ENCODE results near the gene CYTH4. TPM values are rescaled to one million over a fixed set of nuclear protein-coding genes. Genes with fewer than 3 reads are reported as not detected.

CYTH4 gene
- polyA plus RNA-seq, 1 experiment, result 0.33 TPM

DNA sequence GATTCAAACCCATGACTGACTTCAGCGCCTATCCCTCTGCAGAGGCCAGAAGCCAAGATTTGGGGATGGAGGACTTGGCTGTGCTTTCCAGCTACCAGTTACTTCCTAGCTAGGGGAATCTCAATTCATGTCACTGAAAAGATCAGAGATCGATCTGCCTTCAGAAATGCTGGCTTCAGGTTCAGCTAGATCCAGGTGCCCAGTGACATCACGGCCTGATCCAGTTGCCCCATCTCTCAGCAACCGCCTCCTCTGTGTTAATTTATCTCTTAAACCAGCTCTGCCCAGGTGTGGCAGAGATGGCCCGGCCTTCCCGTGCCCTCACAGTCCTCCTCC, 24.2 kb downstream of the CYTH4 start:
- Histone ChIP-seq H3K27ac (ENCODE audit: low read depth, low read length) (peak overlapping the region; percentile 100), H3K4me3 (ENCODE audit: low read depth, low read length) (no peak overlapping the region), H3K27me3 (ENCODE audit: control insufficient read depth, insufficient read depth, low read length) (no peaks in the 10 kb centered on the region), H3K9me3 (ENCODE audit: control insufficient read depth, insufficient read depth, low read length) (no peaks in the 10 kb centered on the region)
- TF ChIP-seq, protein P1, sequence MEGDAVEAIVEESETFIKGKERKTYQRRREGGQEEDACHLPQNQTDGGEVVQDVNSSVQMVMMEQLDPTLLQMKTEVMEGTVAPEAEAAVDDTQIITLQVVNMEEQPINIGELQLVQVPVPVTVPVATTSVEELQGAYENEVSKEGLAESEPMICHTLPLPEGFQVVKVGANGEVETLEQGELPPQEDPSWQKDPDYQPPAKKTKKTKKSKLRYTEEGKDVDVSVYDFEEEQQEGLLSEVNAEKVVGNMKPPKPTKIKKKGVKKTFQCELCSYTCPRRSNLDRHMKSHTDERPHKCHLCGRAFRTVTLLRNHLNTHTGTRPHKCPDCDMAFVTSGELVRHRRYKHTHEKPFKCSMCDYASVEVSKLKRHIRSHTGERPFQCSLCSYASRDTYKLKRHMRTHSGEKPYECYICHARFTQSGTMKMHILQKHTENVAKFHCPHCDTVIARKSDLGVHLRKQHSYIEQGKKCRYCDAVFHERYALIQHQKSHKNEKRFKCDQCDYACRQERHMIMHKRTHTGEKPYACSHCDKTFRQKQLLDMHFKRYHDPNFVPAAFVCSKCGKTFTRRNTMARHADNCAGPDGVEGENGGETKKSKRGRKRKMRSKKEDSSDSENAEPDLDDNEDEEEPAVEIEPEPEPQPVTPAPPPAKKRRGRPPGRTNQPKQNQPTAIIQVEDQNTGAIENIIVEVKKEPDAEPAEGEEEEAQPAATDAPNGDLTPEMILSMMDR (IDR thresholded peaks at IDR 0.05; ENCODE audit: low read depth, low read length), result no peak
- no peak for DNase-seq (ENCODE audit: low read depth, low spot score)
- POLR2A ChIA-PET, result no interaction called here
- CTCF ChIA-PET, result interaction anchor here (0.9 to 1.1 kb wide), 2 partner anchors 107 to 152 kb away, joined by 3 to 6 read pairs; no protein-coding TSS in a partner anchor

DNA sequence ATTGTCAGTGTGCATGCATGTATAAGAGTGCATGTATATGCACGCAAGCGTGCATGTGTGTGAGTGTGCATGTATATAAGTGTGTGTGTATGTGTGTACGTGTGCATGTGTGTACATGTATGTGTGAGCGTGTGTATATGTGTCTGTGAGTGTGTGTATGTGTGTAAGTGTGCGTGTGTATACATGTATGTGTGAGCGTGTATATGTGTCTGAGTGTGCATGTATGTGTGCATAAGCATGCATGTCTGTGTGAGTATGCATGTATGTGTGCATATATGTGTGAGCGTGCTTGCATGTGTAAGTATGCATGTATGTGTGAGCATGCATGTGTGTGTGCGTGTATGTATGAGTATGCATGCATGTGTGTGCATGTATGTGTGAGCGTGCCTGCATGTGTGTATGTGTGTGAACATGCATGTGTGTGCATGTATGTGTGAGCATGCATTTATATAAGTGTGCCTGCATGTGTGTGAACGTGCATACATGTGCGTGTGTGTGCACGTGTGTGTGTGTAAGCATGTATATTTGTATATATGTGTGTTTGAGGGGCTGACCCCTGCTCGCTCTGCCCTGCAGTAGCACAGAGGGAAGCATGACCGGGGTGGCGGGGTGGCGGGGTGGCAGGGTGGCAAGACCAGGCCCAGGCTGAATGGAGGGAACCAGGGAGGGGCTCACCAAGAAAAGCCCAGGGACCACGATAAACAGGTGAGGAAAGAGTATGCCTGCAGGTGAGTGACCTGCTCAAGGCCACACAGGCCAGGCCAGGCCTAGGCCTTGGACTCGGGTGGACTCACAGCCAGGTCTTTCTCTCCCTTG, 26.3 kb downstream of the CYTH4 start:
- Histone ChIP-seq H3K4me3 (ENCODE audit: low read depth, low read length) (no peak overlapping the region), H3K27ac (ENCODE audit: low read depth, low read length) (peak overlapping the region; percentile 100), H3K27me3 (ENCODE audit: control insufficient read depth, insufficient read depth, low read length) (no peaks in the 10 kb centered on the region), H3K9me3 (ENCODE audit: control insufficient read depth, insufficient read depth, low read length) (no peaks in the 10 kb centered on the region)
- no peak for DNase-seq (ENCODE audit: low read depth, low spot score)
- POLR2A ChIA-PET, result no interaction called here
- CTCF ChIA-PET, result interaction anchor here (1.5 kb wide), 1 partner anchor 49 kb away, joined by 4 read pairs; no protein-coding TSS in a partner anchor
- TF ChIP-seq, protein P1 (IDR thresholded peaks at IDR 0.05; ENCODE audit: low read depth, low read length), result no peak

DNA sequence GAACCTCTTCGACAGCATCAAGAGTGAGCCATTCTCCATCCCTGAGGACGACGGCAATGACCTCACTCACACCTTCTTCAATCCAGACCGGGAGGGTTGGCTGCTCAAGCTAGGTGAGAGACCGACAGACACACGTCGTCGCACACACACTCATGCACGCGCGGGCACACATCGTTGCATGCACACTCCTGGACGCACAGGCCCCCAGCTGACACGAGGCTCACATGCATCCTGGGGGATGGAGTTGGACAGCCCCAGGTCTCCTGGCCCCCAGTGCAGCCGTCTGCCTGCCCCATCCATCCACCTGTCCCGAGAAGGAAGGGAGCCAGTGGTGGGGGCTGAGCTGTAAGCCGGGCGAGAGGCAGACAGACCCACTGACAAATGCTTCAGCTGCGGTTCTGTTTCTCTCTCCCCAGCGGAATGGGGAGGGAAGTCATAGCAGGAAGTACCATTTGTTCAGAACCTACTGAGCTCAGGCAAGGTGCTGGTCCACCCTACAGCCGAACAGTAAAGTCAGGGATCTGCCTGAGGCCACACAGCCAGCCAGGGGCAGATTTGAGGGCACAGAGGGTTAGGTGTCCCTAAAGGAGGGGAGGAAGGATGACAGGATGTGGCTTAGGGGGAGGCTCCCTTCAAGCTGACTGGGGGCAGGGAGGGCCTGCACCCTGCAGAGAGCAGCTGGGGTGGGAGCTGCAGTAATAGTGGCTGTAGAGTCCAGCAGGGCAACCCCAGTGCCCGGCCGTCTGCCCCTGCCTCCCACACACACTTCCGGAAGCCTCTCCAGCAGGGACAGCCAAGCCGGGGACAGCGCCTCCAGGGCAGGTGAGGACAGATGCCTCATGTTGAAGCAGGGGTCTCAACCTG, 27.1 kb downstream of the CYTH4 start:
- Histone ChIP-seq H3K4me3 (ENCODE audit: low read depth, low read length) (no peak overlapping the region), H3K9me3 (ENCODE audit: control insufficient read depth, insufficient read depth, low read length) (no peaks in the 10 kb centered on the region), H3K27me3 (ENCODE audit: control insufficient read depth, insufficient read depth, low read length) (no peaks in the 10 kb centered on the region), H3K27ac (ENCODE audit: low read depth, low read length) (no peak overlapping the region)
- TF ChIP-seq, protein P1 (IDR thresholded peaks at IDR 0.05; ENCODE audit: low read depth, low read length), result no peak
- no peak for DNase-seq (ENCODE audit: low read depth, low spot score)
- ChIA-PET CTCF (interaction anchor here (1.1 to 1.5 kb wide), 2 partner anchors 50 to 146 kb away, joined by 3 to 4 read pairs; no protein-coding TSS in a partner anchor), POLR2A (no interaction called here)

DNA sequence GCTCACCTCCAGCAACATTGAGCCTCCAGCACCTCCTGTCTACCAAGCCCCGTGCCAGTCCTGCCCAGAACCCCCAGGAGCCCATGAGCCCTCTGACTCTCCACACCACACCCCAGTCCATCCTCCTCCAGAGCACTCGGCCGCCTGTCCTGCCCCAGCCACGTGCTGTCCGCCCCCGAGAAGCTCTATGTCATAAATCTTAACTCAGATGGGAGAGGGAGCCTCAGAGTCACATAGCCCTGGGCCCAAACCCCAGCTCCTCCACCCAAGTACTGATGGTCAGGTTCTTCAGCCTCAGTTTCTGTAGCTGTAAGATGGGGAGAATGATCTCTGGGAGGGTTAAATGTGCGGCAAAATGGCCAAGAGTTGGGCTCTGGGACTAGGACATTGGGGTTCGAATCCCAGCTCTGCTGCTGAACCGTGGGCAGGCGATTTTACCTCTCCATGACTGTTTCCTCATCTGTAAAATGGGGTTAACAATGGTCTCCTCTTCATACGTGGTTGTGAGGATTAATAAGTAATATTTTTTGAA, 27.8 kb downstream of the CYTH4 start:
- Histone ChIP-seq H3K27me3 (ENCODE audit: control insufficient read depth, insufficient read depth, low read length) (no peaks in the 10 kb centered on the region), H3K27ac (ENCODE audit: low read depth, low read length) (no peak overlapping the region), H3K9me3 (ENCODE audit: control insufficient read depth, insufficient read depth, low read length) (no peaks in the 10 kb centered on the region), H3K4me3 (ENCODE audit: low read depth, low read length) (no peak overlapping the region)
- ChIA-PET CTCF (interaction anchor here (1.1 to 1.5 kb wide), 2 partner anchors 51 to 145 kb away, joined by 3 to 4 read pairs; no protein-coding TSS in a partner anchor), POLR2A (no interaction called here)
- no peak for DNase-seq (ENCODE audit: low read depth, low spot score)
- TF ChIP-seq, protein P1 (IDR thresholded peaks at IDR 0.05; ENCODE audit: low read depth, low read length), result no peak

All from AG04450 (cell line).